Motor neuron (in vitro differentiated cells): ENCODE results near the gene DPEP1. TPM values are rescaled to one million over a fixed set of nuclear protein-coding genes. Genes with fewer than 3 reads are reported as not detected.
A peak's percentile ranks its signal among the peaks of the same experiment; 100 is the strongest.

ENCODE experiments used
- ATAC-seq, 8 experiments: fragments of 200-7000 bp; cut with Tn5 transposase; replicated peaks in 6 of 8; 2 replicates each; pipeline ENCODE4 v1.8.0; 2021; ENCODE audit warnings: mild to moderate bottlenecking in 8 of 8, moderate library complexity in 8 of 8
- H3K27ac ChIP-seq, 2 donors: fragments of 250-450 bp; sonication (Bioruptor Pico); 2 replicates each; pipeline ENCODE4 v1.9.0; 2021; ENCODE audit warnings: antibody characterized with exemption in 2 of 2, mild to moderate bottlenecking in 2 of 2, moderate library complexity in 1 of 2
- H3K4me1 ChIP-seq, 2 donors: fragments of 250-450 bp; sonication (Bioruptor Pico); replicated peaks in 1 of 2; 2 replicates each; pipeline ENCODE4 v1.6.1; 2021; ENCODE audit warnings: antibody characterized with exemption in 2 of 2, mild to moderate bottlenecking in 2 of 2, moderate library complexity in 1 of 2
- H3K4me3 ChIP-seq, 5 donors: fragments of 250-450 bp; sonication (Bioruptor Pico); 2 replicates each; pipeline ENCODE4 v1.9.0; 2021; ENCODE audit warnings: antibody characterized with exemption in 5 of 5, mild to moderate bottlenecking in 5 of 5, moderate library complexity in 4 of 5
- WGBS, 10 experiments: fragments of 450-650 bp; shearing (Covaris generic); methylation state at CpG; one replicate each; pipeline ENCODE4 v1.0.0; 2022; 5-methylcytosine and 5-hydroxymethylcytosine counted together
- in situ Hi-C, 9 experiments: fragments of 400-800 bp; cut with MboI; loops; one replicate each; pipeline ENCODE4 v1.15.0; 2021; ENCODE audit warnings: low sequenced_read_pairs in 9 of 9, low pct_unique_long_range_greater_than_20kb in 2 of 9; ENCODE audit not compliant: unreplicated experiment in 9 of 9
- total RNA-seq, 8 experiments: library from RNA; unstranded; fragments of 300-600 nt; gene quantifications; 2 replicates each; pipeline versions ENCODE4 v1.2.3 to v1.2.4, GENCODE V29; 2022

The DPEP1 gene
- total RNA-seq, 8 experiments from 2014 or later: 0.21 to 1.4 (median 0.34) TPM

DNA sequence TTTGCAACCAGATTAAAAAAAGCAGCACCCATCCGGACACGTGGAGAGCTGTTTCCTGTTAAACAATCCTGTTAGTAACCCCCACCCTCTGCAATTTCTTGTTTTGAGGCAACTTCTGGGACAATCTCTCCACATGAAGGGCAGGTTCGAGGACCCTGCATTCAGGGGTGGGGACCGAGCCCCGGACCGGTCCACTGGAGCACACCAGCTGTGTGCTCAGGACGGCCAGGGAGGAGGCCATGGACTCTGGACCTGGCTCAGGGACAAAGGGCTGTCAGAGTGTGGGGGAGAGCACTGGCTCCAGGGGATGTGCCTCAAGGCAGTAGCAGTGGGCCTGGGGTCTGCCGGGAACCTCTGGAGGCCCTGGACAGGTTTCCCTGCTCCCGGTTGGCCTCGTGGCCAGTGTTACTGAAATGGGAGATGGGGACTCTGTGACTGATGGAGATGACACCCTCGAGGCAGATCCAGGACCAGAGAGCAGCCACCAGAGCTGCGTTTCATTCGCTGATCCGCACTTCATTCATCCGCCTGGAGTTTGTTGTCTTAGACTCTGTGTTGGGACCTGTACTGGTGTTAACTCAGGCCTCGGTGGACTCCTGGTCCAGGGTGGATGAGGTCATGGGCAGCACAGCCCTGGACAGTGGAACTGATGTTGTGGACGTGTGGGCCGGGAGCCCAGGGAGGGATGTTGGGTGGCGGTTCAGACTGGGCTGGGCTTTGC, 40.8 kb upstream of the DPEP1 start:
- in situ Hi-C loops: no loop called here
- no peak for ATAC-seq
- no peak overlapping the region for H3K4me3 ChIP-seq
- WGBS, 10 experiments: 48 to 92% (median 71%) methylated on average over 2 to 8 of the region's 19 CpGs; no CpG with 5 or more reads in 6 of the 10 experiments
- peaks cover 4 to 8% of the 10 kb centered on the region in 2 donors for H3K4me1 ChIP-seq
- no peak overlapping the region for H3K27ac ChIP-seq

GRCh38 chr16:89573826-89574680, 39.4 kb upstream of the DPEP1 start:
- WGBS, 10 experiments: 59 to 100% (median 79%) methylated on average over 2 to 7 of the region's 31 CpGs; no CpG with 5 or more reads in 4 of the 10 experiments
- in situ Hi-C loops: no loop called here

DNA sequence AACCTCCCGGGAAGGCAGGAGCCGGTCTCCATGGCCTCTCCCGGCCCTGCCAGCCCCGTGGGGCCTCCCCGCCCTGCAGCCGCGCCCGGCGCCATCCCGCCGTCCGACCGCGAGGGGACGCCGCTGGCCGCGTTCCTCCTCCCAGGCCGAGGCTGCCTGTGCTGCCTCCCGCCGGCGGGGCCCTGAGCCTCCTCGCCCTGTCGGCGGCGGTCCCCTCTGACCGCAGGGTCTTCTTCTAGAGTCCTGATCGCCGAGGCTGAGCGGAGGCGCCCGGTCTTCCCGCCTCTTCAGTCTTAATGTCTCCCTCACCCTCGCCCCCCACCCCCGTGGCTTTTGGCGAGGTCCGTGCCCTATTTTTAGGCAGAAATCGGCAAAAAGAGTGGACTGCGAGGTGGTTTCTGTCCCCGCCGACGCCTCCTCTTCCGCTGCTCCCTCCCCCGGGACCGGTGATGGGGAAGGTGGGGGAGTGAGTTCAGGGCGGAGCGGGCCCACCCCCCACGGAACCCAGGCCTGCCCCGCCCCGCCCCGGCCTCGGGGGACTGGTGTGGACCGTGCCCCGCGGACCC, 38.7 kb upstream of the DPEP1 start:
- ATAC-seq: peak; percentile 46 to 95 (median 67)
- in situ Hi-C loops: no loop called here
- Histone ChIP-seq H3K4me3 (peak overlapping the region; percentile 26 to 40 (median 36)), H3K4me1 (peaks cover 4 to 8% of the 10 kb centered on the region in 2 donors), H3K27ac (no peak overlapping the region)
- WGBS, 10 experiments: 0 to 9% methylated on average over 1 to 14 of the region's 55 CpGs; no CpG with 5 or more reads in 8 of the 10 experiments

More at GRCh38 chr16:89573826-89574680, 39.4 kb upstream of the DPEP1 start:
- ATAC-seq: peak in 1 of 8 experiments; percentile 28
- Histone ChIP-seq H3K4me1 (peaks cover 4 to 8% of the 10 kb centered on the region in 2 donors), H3K27ac (no peak overlapping the region), H3K4me3 (peak overlapping the region in 1 of 5 donors; percentile 40)

DNA sequence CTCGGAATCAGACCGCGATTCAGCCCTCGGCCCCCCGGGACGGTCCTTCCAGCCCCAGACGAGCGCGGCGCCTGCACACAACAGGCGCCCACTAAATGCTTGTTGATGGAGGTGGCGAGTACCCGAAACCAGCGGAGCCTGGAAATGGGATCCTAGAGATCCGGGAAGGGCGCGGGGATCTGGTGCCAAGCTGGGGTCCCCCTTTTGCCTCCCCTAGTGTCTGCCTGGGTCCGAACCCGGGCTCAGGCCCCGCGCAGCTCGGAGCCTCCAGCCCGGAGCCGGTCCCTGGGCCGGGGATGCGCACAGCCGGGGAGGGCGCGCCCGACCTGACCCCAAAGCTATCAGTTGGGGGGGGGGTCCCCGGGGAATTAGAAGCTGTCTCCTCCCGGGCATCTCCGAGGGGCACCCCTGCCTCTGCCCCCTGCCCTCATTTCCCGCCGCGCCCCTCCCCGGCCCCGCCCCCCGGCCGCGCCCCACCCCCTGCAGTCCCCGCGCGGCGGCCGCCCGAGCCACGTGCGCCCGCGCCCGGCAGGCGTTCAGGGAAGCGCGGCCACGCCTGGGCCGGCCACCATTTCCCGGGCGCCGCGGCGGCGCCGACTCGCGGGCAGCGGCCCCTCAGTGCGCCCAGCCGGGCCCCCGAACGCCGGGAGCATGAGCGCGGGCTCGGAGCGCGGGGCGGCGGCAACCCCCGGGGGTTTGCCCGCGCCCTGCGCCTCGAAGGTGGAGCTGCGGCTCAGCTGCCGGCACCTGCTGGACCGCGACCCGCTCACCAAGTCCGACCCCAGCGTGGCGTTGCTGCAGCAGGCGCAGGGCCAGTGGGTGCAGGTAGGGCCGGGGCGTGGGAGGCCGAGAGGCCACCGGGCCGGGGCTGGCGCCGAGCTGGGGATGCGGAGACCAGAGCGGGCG, 37.9 kb upstream of the DPEP1 start, which contains the start of gene CPNE7:
TSS of gene CPNE7 (plus strand) at position 512 of the 906 bp plus-strand sequence. CDS start at position 652, 140 bp downstream.
- Histone ChIP-seq H3K27ac (no peak within 1 kb of the TSS), H3K4me1 (peaks cover 4 to 8% of the 10 kb centered on the region in 2 donors)
- 0 to 20% methylated on average over 5 to 6 of the region's 103 CpGs; no CpG with 5 or more reads in 8 of the 10 experiments for WGBS, 10 experiments

DNA sequence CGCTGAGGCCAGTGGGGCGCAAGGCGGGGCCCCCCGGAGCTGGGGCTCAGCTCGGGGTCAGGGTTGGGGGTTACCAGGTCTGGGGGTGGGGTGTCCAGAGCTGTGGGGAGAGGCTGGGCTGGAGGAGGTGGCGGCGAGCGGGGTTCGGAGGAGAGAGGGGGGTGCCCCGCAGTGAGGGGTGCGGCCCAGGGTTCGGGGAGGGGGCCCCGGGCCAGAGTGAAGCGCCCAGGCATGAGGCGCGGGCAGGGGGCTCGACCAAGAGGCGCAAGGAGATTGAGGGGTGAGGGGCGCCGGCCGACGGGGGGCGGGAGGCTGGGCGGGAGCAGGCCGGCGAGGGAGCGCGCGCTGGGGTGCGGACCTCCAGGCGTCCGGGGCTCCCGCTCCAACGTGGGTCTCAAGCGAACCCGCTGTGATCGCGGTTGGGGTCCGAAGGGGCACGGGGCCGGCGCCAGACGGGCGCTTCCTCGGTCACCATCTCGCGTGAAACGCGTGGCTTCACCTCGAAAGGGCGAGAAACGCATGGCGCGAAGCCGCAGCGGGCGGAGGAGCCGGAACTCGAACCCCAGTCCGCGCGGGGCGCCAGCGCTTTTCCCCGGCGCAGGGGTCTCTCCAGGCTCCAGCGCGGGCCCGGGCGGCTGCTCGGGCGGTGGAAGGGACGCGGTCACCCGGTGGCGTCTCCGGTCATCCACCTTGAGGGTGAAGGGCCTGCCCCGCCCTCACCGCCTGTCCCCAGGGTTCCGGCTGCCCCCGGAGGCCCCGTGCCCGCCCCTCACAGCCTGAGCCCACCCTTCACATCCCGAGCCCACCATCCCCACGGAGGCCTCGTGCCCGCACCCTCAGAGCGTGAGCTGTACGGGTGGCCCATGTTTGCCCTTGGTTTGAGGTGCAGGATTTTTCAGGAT, 37.0 kb upstream of the DPEP1 start:
- no peak for ATAC-seq
- Histone ChIP-seq H3K27ac (no peak overlapping the region), H3K4me3 (peak overlapping the region; percentile 26 to 40 (median 36)), H3K4me1 (peaks cover 4 to 8% of the 10 kb centered on the region in 2 donors)
- in situ Hi-C loops: no loop called here
- 8% methylated on average over 5 of the region's 89 CpGs; no CpG with 5 or more reads in 9 of the 10 experiments for WGBS, 10 experiments

More for the DNA sequence above, 37.9 kb upstream of the DPEP1 start, which contains the start of gene CPNE7:
- H3K4me3 ChIP-seq: peak within 1 kb of the TSS; percentile 26 to 40 (median 36)
- in situ Hi-C loops: no loop called here
- ATAC-seq: peak; percentile 30 to 74 (median 64)

- ATAC-seq: no peak
- no peak overlapping the region for H3K4me3 ChIP-seq
- peaks cover 4 to 8% of the 10 kb centered on the region in 2 donors for H3K4me1 ChIP-seq
- no peak overlapping the region for H3K27ac ChIP-seq
- 80 to 90% (median 87%) methylated on average over 1 to 4 of the region's 25 CpGs; no CpG with 5 or more reads in 6 of the 10 experiments for WGBS, 10 experiments
- in situ Hi-C loops: no loop called here
These were observed 36.2 kb upstream of the DPEP1 start for GRCh38 chr16:89577055-89577759.

DNA sequence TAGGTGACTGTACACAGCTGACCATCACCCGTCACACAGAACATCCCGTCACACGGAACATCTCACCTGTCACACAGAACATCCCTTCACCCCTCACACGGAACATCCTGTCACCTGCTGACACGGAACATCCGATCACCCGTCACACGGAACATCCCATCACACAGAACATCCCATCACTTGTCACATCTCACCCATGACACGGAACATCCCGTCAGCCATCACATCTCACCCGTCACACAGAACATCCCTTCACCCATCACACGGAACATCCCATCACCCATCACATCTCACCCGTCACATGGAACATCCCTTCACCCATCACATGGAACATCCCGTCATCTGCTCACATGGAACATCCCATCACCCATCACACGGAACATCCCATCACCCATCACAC, 34.1 kb upstream of the DPEP1 start:
- H3K4me1 ChIP-seq: peaks cover 4 to 6% of the 10 kb centered on the region in 2 donors
- WGBS, 10 experiments: 95 to 100% (median 98%) methylated on average over 1 to 12 of the region's 15 CpGs; no CpG with 5 or more reads in 6 of the 10 experiments
- ATAC-seq: no peak
- H3K27ac ChIP-seq: no peak overlapping the region
- in situ Hi-C loops: no loop called here
- H3K4me3 ChIP-seq: no peak overlapping the region

GRCh38 chr16:89581045-89581695, 32.3 kb upstream of the DPEP1 start:
- no peak overlapping the region for H3K4me3 ChIP-seq
- ATAC-seq: peak in 4 of 8 experiments; percentile 18 to 83 (median 68)
- H3K4me1 ChIP-seq: no peaks in the 10 kb centered on the region
- no peak overlapping the region for H3K27ac ChIP-seq
- in situ Hi-C loops: no loop called here
- 18 to 100% (median 80%) methylated on average over 1 to 10 of the region's 33 CpGs; no CpG with 5 or more reads in 1 of the 10 experiments for WGBS, 10 experiments

DNA sequence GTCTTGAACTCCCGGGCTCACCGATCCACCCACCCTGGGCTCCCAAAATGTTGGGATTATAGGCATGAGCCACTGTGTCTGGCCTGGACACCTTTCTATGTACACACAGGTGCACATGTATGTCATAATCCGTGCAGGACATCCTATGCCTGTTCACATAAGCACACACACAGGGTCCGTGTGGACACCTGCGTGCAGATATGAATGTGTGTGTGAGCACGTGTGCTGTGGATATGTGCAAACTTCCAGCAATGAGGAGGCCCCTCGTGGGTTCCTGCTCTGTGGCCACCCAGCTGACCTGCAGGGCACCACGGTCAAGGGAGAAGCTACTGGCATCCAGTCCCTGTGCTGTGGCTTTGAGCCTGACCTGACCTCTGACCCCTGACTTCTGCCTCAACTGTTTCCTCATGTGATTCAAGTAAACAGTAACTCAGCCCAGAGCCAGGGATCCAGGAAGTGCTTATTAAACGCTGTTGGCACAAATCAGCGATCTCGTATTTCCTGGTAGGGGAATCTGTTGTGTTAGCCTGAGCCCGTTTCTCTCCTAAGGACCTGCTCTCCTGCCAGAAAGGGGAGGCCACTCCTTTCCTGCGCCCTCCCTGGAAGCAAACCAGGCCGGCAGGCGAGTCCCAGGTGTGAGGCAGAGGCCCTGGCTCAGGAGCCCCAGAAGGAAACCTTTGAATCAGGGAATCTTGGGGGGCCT, 31.4 kb upstream of the DPEP1 start:
- Histone ChIP-seq H3K4me1 (no peaks in the 10 kb centered on the region), H3K27ac (no peak overlapping the region), H3K4me3 (no peak overlapping the region)
- no peak for ATAC-seq
- WGBS, 10 experiments: 42 to 100% (median 84%) methylated on average over 1 to 3 of the region's 15 CpGs; no CpG with 5 or more reads in 4 of the 10 experiments
- in situ Hi-C loops: no loop called here

GRCh38 chr16:89582614-89583196, 30.7 kb upstream of the DPEP1 start:
- Histone ChIP-seq H3K27ac (no peak overlapping the region), H3K4me3 (no peak overlapping the region), H3K4me1 (no peaks in the 10 kb centered on the region)
- in situ Hi-C loops: no loop called here
- WGBS, 10 experiments: 82% methylated on average over 2 of the region's 19 CpGs; no CpG with 5 or more reads in 9 of the 10 experiments
- ATAC-seq: no peak
